ENCODE measurements around the gene BAIAP2.

- TF ChIP-seq CTCF (IDR thresholded peaks at IDR 0.05 in 4 of 5, conservative IDR thresholded peaks at IDR 0.05 in 1 of 5) (no peak), POLR2A (IDR thresholded peaks at IDR 0.05) (no peak)
Measured at GRCh38 chr17:81117672-81118198, 82.8 kb downstream of the BAIAP2 start.

Data from gastrocnemius medialis (tissue), 4 donors.